OCI-LY1 (cell line): ENCODE measurements around the gene NR1H2.

Experiments used
- H2AFZ ChIP-seq: fragments of 200-600 bp; sonication (generic), shearing (Covaris generic); 2 replicates; pipeline ENCODE4 v1.6.0; 2014; ENCODE audit warnings: antibody characterized with exemption, mild to moderate bottlenecking, low read length
- H3F3A ChIP-seq: fragments of 200-600 bp; sonication (generic), shearing (Covaris generic); 2 replicates; pipeline ENCODE4 v1.6.0; 2014; ENCODE audit warnings: mild to moderate bottlenecking, antibody characterized with exemption, low read length, moderate library complexity; ENCODE audit not compliant: insufficient read depth
- H3K27ac ChIP-seq: fragments of 200-600 bp; sonication (generic); 2 replicates; pipeline ENCODE4 v1.5.1; 2014; ENCODE audit warnings: low read length, mixed run types, mild to moderate bottlenecking, low read depth; ENCODE audit not compliant: poor library complexity, severe bottlenecking
- H3K27me3 ChIP-seq: fragments of 200-600 bp; sonication (generic); 2 replicates; pipeline ENCODE4 v1.6.0; 2014; ENCODE audit warnings: antibody characterized with exemption, mild to moderate bottlenecking, low read length, moderate library complexity; ENCODE audit not compliant: insufficient read depth
- H3K36me3 ChIP-seq: fragments of 200-600 bp; sonication (generic); 2 replicates; pipeline ENCODE4 v1.6.1; 2014; ENCODE audit warnings: mild to moderate bottlenecking, antibody characterized with exemption, low read length, moderate library complexity, mixed read lengths; ENCODE audit not compliant: insufficient read depth
- H3K4me1 ChIP-seq: fragments of 200-600 bp; sonication (generic); 2 replicates; pipeline ENCODE4 v1.5.1; 2014; ENCODE audit warnings: mild to moderate bottlenecking, low read length, moderate library complexity; ENCODE audit not compliant: insufficient read depth, severe bottlenecking
- H3K4me2 ChIP-seq: fragments of 200-600 bp; sonication (generic), shearing (Covaris generic); 2 replicates; pipeline ENCODE4 v1.6.1; 2014; ENCODE audit warnings: low read length
- H3K4me3 ChIP-seq: fragments of 200-600 bp; sonication (generic); 2 replicates; pipeline ENCODE4 v1.5.1; 2014; ENCODE audit warnings: low read length, low read depth, mild to moderate bottlenecking, mixed read lengths; ENCODE audit not compliant: poor library complexity, severe bottlenecking
- H3K79me2 ChIP-seq: fragments of 200-600 bp; shearing (Covaris generic); 2 replicates; pipeline ENCODE4 v1.6.1; 2016; ENCODE audit warnings: mixed run types, low read length, mixed read lengths; ENCODE audit not compliant: insufficient read depth
- H3K9ac ChIP-seq: fragments of 200-600 bp; sonication (generic), shearing (Covaris generic); 2 replicates; pipeline ENCODE4 v1.6.1; 2014; ENCODE audit warnings: mild to moderate bottlenecking, low read length, mixed read lengths
- H3K9me2 ChIP-seq: fragments of 200-600 bp; sonication (generic), shearing (Covaris generic); 2 replicates; pipeline ENCODE4 v1.6.1; 2014; ENCODE audit warnings: low read depth, mild to moderate bottlenecking, low read length, mixed read lengths
- H3K9me3 ChIP-seq: fragments of 200-600 bp; shearing (Covaris generic); 2 replicates; pipeline ENCODE4 v1.6.1; 2014; ENCODE audit warnings: low read length, mixed read lengths
- H4K20me1 ChIP-seq: fragments of 200-600 bp; sonication (generic), shearing (Covaris generic); 2 replicates; pipeline ENCODE4 v1.6.0; 2016; ENCODE audit warnings: mild to moderate bottlenecking, low read length; ENCODE audit not compliant: insufficient read depth
- EZH2 ChIP-seq: fragments of 200-600 bp; sonication (generic), shearing (Covaris generic); IDR thresholded peaks from 2 replicates; pipeline ENCODE4 v1.8.0; 2017; ENCODE audit warnings: borderline replicate concordance, mixed run types, mild to moderate bottlenecking, antibody characterized with exemption, low read length, moderate library complexity, mixed read lengths
- TF ChIP-seq, protein P1 (sequence below): fragments of 200-600 bp; sonication (generic), shearing (Covaris generic); IDR thresholded peaks from 2 replicates; pipeline ENCODE4 v1.5.1; 2017; ENCODE audit warnings: mild to moderate bottlenecking, antibody characterized with exemption, low read length, moderate library complexity, mixed read lengths

Gene NR1H2

DNA sequence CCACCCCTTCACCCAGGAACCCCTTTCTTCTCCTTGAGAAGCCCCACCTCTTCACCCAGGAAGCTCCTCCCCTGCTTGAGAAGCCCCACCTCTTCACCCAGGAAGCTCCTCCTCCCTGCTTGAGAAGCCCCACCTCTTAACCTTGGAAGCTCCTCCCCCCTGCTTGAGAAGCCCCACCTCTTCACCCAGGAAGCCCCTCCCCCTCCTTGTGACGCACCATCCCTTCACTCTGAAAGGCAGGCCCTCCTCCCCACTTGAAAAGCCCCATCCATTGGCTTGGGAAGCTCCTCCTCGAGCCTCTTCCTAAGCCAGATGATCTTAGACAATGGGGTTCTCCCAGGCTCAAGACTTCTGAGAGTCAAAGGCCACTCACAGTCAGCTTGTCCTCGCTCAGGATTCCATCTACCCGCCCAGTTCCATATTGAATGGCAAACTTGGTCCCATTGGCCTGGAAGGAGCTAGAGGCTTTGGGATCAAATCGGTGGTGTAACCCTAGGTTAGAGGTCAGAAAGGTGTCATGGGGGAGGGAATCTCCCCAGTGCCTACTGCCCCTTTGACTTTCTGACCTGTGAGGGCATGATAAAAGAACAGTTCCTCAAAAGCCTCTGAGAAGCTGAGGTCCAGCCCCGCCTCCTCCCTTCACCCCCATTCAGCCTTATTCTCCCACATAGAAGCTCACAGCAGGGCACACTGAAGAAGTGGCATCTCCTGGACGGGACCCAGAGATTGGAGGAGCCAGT is 14.8 kb upstream of the NR1H2 start:
- no peaks in the 10 kb centered on the region for H3K79me2 ChIP-seq
- no peaks in the 10 kb centered on the region for H3K9me2 ChIP-seq
- H3K4me2 ChIP-seq = no peak overlapping the region
- no peak overlapping the region for H3K27ac ChIP-seq
- H3K9ac ChIP-seq = no peak overlapping the region
- no peaks in the 10 kb centered on the region for H3F3A ChIP-seq
- TF ChIP-seq, protein P1, sequence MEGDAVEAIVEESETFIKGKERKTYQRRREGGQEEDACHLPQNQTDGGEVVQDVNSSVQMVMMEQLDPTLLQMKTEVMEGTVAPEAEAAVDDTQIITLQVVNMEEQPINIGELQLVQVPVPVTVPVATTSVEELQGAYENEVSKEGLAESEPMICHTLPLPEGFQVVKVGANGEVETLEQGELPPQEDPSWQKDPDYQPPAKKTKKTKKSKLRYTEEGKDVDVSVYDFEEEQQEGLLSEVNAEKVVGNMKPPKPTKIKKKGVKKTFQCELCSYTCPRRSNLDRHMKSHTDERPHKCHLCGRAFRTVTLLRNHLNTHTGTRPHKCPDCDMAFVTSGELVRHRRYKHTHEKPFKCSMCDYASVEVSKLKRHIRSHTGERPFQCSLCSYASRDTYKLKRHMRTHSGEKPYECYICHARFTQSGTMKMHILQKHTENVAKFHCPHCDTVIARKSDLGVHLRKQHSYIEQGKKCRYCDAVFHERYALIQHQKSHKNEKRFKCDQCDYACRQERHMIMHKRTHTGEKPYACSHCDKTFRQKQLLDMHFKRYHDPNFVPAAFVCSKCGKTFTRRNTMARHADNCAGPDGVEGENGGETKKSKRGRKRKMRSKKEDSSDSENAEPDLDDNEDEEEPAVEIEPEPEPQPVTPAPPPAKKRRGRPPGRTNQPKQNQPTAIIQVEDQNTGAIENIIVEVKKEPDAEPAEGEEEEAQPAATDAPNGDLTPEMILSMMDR = no peak
- TF ChIP-seq EZH2 = no peak
- no peaks in the 10 kb centered on the region for H3K27me3 ChIP-seq
- H3K36me3 ChIP-seq = no peaks in the 10 kb centered on the region
- no peak overlapping the region for H3K4me3 ChIP-seq
- no peaks in the 10 kb centered on the region for H3K9me3 ChIP-seq
- H2AFZ ChIP-seq = no peak overlapping the region
- peaks cover 30% of the 10 kb centered on the region for H3K4me1 ChIP-seq
- H4K20me1 ChIP-seq = no peaks in the 10 kb centered on the region

- TF ChIP-seq, protein P1 = no peak
- no peak for TF ChIP-seq EZH2
- H3K79me2 ChIP-seq = no peaks in the 10 kb centered on the region
- H3K4me1 ChIP-seq = peaks cover 30% of the 10 kb centered on the region
- no peak overlapping the region for H3K4me3 ChIP-seq
- H2AFZ ChIP-seq = no peak overlapping the region
- H3K27ac ChIP-seq = no peak overlapping the region
- H4K20me1 ChIP-seq = no peaks in the 10 kb centered on the region
- no peaks in the 10 kb centered on the region for H3K36me3 ChIP-seq
- no peak overlapping the region for H3K4me2 ChIP-seq
- H3K9me2 ChIP-seq = no peaks in the 10 kb centered on the region
- no peaks in the 10 kb centered on the region for H3F3A ChIP-seq
- H3K9ac ChIP-seq = no peak overlapping the region
- H3K9me3 ChIP-seq = no peaks in the 10 kb centered on the region
- no peaks in the 10 kb centered on the region for H3K27me3 ChIP-seq
Observed at GRCh38 chr19:50362030-50362412, 14.2 kb upstream of the NR1H2 start.

- no peaks in the 10 kb centered on the region for H3K79me2 ChIP-seq
- H3K36me3 ChIP-seq = no peaks in the 10 kb centered on the region
- H3K9me3 ChIP-seq = no peaks in the 10 kb centered on the region
- no peak overlapping the region for H3K4me2 ChIP-seq
- no peak overlapping the region for H2AFZ ChIP-seq
- peaks cover 29% of the 10 kb centered on the region for H3K4me1 ChIP-seq
- H3K27me3 ChIP-seq = no peaks in the 10 kb centered on the region
- no peaks in the 10 kb centered on the region for H3F3A ChIP-seq
- H3K4me3 ChIP-seq = no peak overlapping the region
- no peaks in the 10 kb centered on the region for H3K9me2 ChIP-seq
- TF ChIP-seq EZH2 = no peak
- TF ChIP-seq, protein P1 = no peak
- H3K27ac ChIP-seq = no peak overlapping the region
- no peak overlapping the region for H3K9ac ChIP-seq
- no peaks in the 10 kb centered on the region for H4K20me1 ChIP-seq
Observed at GRCh38 chr19:50362656-50363424, 13.4 kb upstream of the NR1H2 start.
